KOPT-K1 (cell line): ENCODE results near the gene ERF.

Experiments used
- H3K27ac ChIP-seq: fragments of 200-600 bp; sonication (generic); 2 replicates; pipeline ENCODE4 v1.5.1; 2016; ENCODE audit warnings: antibody characterized with exemption, mild to moderate bottlenecking, low read depth, low read length; ENCODE audit not compliant: poor library complexity, severe bottlenecking
- H3K36me3 ChIP-seq: fragments of 200-600 bp; sonication (generic); 2 replicates; pipeline ENCODE4 v1.5.1; 2017; ENCODE audit warnings: antibody characterized with exemption, mild to moderate bottlenecking, low read length, moderate library complexity; ENCODE audit not compliant: insufficient read depth
- H3K9me3 ChIP-seq: fragments of 200-600 bp; sonication (generic); 2 replicates; pipeline ENCODE4 v1.5.1; 2017; ENCODE audit warnings: antibody characterized with exemption, low read length, mild to moderate bottlenecking; ENCODE audit not compliant: insufficient read depth, poor library complexity, severe bottlenecking

ERF gene

GRCh38 chr19:42232435-42232834 lies 22.5 kb downstream of the ERF start:
- Histone ChIP-seq H3K9me3 (no peaks in the 10 kb centered on the region), H3K27ac (no peak overlapping the region), H3K36me3 (peaks cover 99% of the 10 kb centered on the region)

- peaks cover 100% of the 10 kb centered on the region for H3K36me3 ChIP-seq
- no peaks in the 10 kb centered on the region for H3K9me3 ChIP-seq
- no peak overlapping the region for H3K27ac ChIP-seq
These were observed 24.4 kb downstream of the ERF start for GRCh38 chr19:42230571-42230970.

GRCh38 chr19:42229855-42230351 lies 25.0 kb downstream of the ERF start:
- peaks cover 100% of the 10 kb centered on the region for H3K36me3 ChIP-seq
- no peak overlapping the region for H3K27ac ChIP-seq
- H3K9me3 ChIP-seq: no peaks in the 10 kb centered on the region

GRCh38 chr19:42229301-42229854 lies 25.6 kb downstream of the ERF start:
- H3K9me3 ChIP-seq: no peaks in the 10 kb centered on the region
- peaks cover 100% of the 10 kb centered on the region for H3K36me3 ChIP-seq
- H3K27ac ChIP-seq: no peak overlapping the region

GRCh38 chr19:42228641-42229040 lies 26.3 kb downstream of the ERF start:
- Histone ChIP-seq H3K9me3 (no peaks in the 10 kb centered on the region), H3K27ac (no peak overlapping the region), H3K36me3 (peaks cover 98% of the 10 kb centered on the region)

GRCh38 chr19:42226886-42227285 lies 28.0 kb downstream of the ERF start:
- no peaks in the 10 kb centered on the region for H3K9me3 ChIP-seq
- H3K36me3 ChIP-seq: peaks cover 94% of the 10 kb centered on the region
- no peak overlapping the region for H3K27ac ChIP-seq

GRCh38 chr19:42225718-42226292 lies 29.1 kb downstream of the ERF start:
- H3K27ac ChIP-seq: no peak overlapping the region
- peaks cover 83% of the 10 kb centered on the region for H3K36me3 ChIP-seq
- H3K9me3 ChIP-seq: no peaks in the 10 kb centered on the region

GRCh38 chr19:42224940-42225717 lies 29.8 kb downstream of the ERF start:
- H3K36me3 ChIP-seq: peaks cover 76% of the 10 kb centered on the region
- no peak overlapping the region for H3K27ac ChIP-seq
- H3K9me3 ChIP-seq: no peaks in the 10 kb centered on the region

- Histone ChIP-seq H3K36me3 (peaks cover 35% of the 10 kb centered on the region), H3K27ac (peak overlapping the region; percentile 72), H3K9me3 (no peaks in the 10 kb centered on the region)
These were observed 34.2 kb downstream of the ERF start for GRCh38 chr19:42220751-42221097.

GRCh38 chr19:42219812-42220750 lies 34.8 kb downstream of the ERF start, which contains the start of gene ZNF526:
ZNF526 (plus strand) TSS chr19:42220312; CDS start chr19:42224404, 4,092 bp downstream.
- Histone ChIP-seq H3K27ac (peak within 1 kb of the TSS; percentile 72), H3K36me3 (peaks cover 35% of the 10 kb centered on the region), H3K9me3 (no peaks in the 10 kb centered on the region)

GRCh38 chr19:42217520-42218437 lies 37.1 kb downstream of the ERF start, which contains the start of gene DEDD2:
DEDD2 (minus strand) TSS chr19:42217677; CDS start chr19:42217007, 670 bp downstream.
- Histone ChIP-seq H3K36me3 (peaks cover 41% of the 10 kb centered on the region), H3K27ac (peak within 1 kb of the TSS; percentile 62), H3K9me3 (no peaks in the 10 kb centered on the region)

- peak overlapping the region; percentile 62 for H3K27ac ChIP-seq
- no peaks in the 10 kb centered on the region for H3K9me3 ChIP-seq
- peaks cover 35% of the 10 kb centered on the region for H3K36me3 ChIP-seq
These were observed 38.0 kb downstream of the ERF start for GRCh38 chr19:42216653-42217519.

GRCh38 chr19:42214810-42215485 lies 40.0 kb downstream of the ERF start:
- H3K36me3 ChIP-seq: peaks cover 47% of the 10 kb centered on the region
- no peak overlapping the region for H3K27ac ChIP-seq
- no peaks in the 10 kb centered on the region for H3K9me3 ChIP-seq
